HEK293 (cell line): ENCODE results near the gene OTOP3.
A peak's percentile ranks its signal among the peaks of the same experiment; 100 is the strongest.

Experiments
- EGR2 ChIP-seq: fragments of 450-650 bp; formaldehyde crosslinking; IDR thresholded peaks from 2 replicates; pipeline ENCODE4 v1.5.1; 2016; ENCODE audit warnings: low read depth, missing biosample characterization, missing genetic modification characterization
- HOXC10 ChIP-seq: sonication (generic); formaldehyde crosslinking; IDR thresholded peaks from 2 replicates; pipeline ENCODE4 v1.8.1; 2023; ENCODE audit warnings: mild to moderate bottlenecking, missing genetic modification reagents
- HOXD13 ChIP-seq: sonication (generic); formaldehyde crosslinking; IDR thresholded peaks from 2 replicates; pipeline ENCODE4 v1.8.0; 2022; ENCODE audit warnings: missing genetic modification reagents, borderline replicate concordance
- KLF1 ChIP-seq: fragments of 450-650 bp; formaldehyde crosslinking; IDR thresholded peaks from 2 replicates; pipeline ENCODE4 v1.5.1; 2016; ENCODE audit warnings: missing biosample characterization, missing genetic modification characterization
- MEIS1 ChIP-seq: sonication (generic); formaldehyde crosslinking; IDR thresholded peaks from 2 replicates; pipeline ENCODE4 v1.8.1; 2022; ENCODE audit warnings: missing genetic modification reagents, mild to moderate bottlenecking, borderline replicate concordance
- MYNN ChIP-seq: fragments of 450-650 bp; formaldehyde crosslinking; IDR thresholded peaks from 2 replicates; pipeline ENCODE4 v1.5.1; 2016; ENCODE audit warnings: missing biosample characterization, missing genetic modification characterization, borderline replicate concordance
- SALL2 ChIP-seq: fragments of 450-650 bp; formaldehyde crosslinking; IDR thresholded peaks from 2 replicates; pipeline ENCODE4 v1.5.0; 2017; ENCODE audit warnings: missing biosample characterization, mild to moderate bottlenecking, missing genetic modification characterization, borderline replicate concordance
- SCRT1 ChIP-seq: fragments of 450-650 bp; formaldehyde crosslinking; IDR thresholded peaks from 2 replicates; pipeline ENCODE4 v1.5.1; 2016; ENCODE audit warnings: missing biosample characterization, missing genetic modification characterization, borderline replicate concordance
- SCRT2 ChIP-seq: fragments of 450-650 bp; formaldehyde crosslinking; IDR thresholded peaks from 2 replicates; pipeline ENCODE4 v1.5.1; 2016; ENCODE audit warnings: missing biosample characterization, missing genetic modification characterization
- ZBTB20 ChIP-seq: fragments of 450-650 bp; formaldehyde crosslinking; IDR thresholded peaks from 2 replicates; pipeline ENCODE4 v1.5.1; 2016; ENCODE audit warnings: missing biosample characterization, missing genetic modification characterization
- ZBTB48 ChIP-seq: fragments of 450-650 bp; formaldehyde crosslinking; IDR thresholded peaks from 2 replicates; pipeline ENCODE4 v1.5.1; 2016; ENCODE audit warnings: missing biosample characterization, missing genetic modification characterization
- ZFP3 ChIP-seq: fragments of 450-650 bp; formaldehyde crosslinking; IDR thresholded peaks from 2 replicates; pipeline ENCODE4 v1.5.1; 2016; ENCODE audit warnings: low read depth, missing biosample characterization, missing genetic modification characterization
- ZFP41 ChIP-seq: fragments of 450-650 bp; formaldehyde crosslinking; IDR thresholded peaks from 2 replicates; pipeline ENCODE4 v1.5.1; 2016; ENCODE audit warnings: missing biosample characterization, missing genetic modification characterization, borderline replicate concordance
- ZNF10 ChIP-seq: fragments of 450-650 bp; formaldehyde crosslinking; IDR thresholded peaks from 2 replicates; pipeline ENCODE4 v1.5.1; 2017; ENCODE audit warnings: missing biosample characterization, missing genetic modification characterization
- ZNF138 ChIP-seq: fragments of 450-650 bp; formaldehyde crosslinking; IDR thresholded peaks from 2 replicates; pipeline ENCODE4 v1.5.1; 2016; ENCODE audit warnings: missing biosample characterization, missing genetic modification characterization, borderline replicate concordance
- ZNF146 ChIP-seq: fragments of 450-650 bp; formaldehyde crosslinking; IDR thresholded peaks from 2 replicates; pipeline ENCODE4 v1.5.1; 2016; ENCODE audit warnings: missing biosample characterization, missing genetic modification characterization
- ZNF175 ChIP-seq: fragments of 450-650 bp; formaldehyde crosslinking; IDR thresholded peaks from 2 replicates; pipeline ENCODE4 v1.5.1; 2016; ENCODE audit warnings: missing biosample characterization, missing genetic modification characterization
- ZNF19 ChIP-seq: fragments of 450-650 bp; formaldehyde crosslinking; IDR thresholded peaks from 2 replicates; pipeline ENCODE4; 2016; ENCODE audit warnings: missing biosample characterization, missing genetic modification characterization, low read depth
- ZNF214 ChIP-seq: fragments of 450-650 bp; formaldehyde crosslinking; IDR thresholded peaks from 2 replicates; pipeline ENCODE4 v1.5.1; 2017; ENCODE audit warnings: missing biosample characterization, mild to moderate bottlenecking, missing genetic modification characterization, borderline replicate concordance
- ZNF223 ChIP-seq: fragments of 450-650 bp; formaldehyde crosslinking; IDR thresholded peaks from 2 replicates; pipeline ENCODE4 v1.5.1; 2016; ENCODE audit warnings: missing biosample characterization, missing genetic modification characterization
- ZNF311 ChIP-seq: fragments of 450-650 bp; formaldehyde crosslinking; IDR thresholded peaks from 2 replicates; pipeline ENCODE4 v1.5.1; 2017; ENCODE audit warnings: missing biosample characterization, missing genetic modification characterization, borderline replicate concordance
- ZNF350 ChIP-seq: fragments of 450-650 bp; formaldehyde crosslinking; IDR thresholded peaks from 2 replicates; pipeline ENCODE4 v1.5.0; 2017; ENCODE audit warnings: missing biosample characterization, mild to moderate bottlenecking, missing genetic modification characterization
- ZNF426 ChIP-seq: fragments of 450-650 bp; formaldehyde crosslinking; IDR thresholded peaks from 2 replicates; pipeline ENCODE4 v1.5.1; 2017; ENCODE audit warnings: missing biosample characterization, missing genetic modification characterization, mild to moderate bottlenecking, inconsistent platforms, moderate library complexity
- ZNF501 ChIP-seq: fragments of 450-650 bp; formaldehyde crosslinking; IDR thresholded peaks from 2 replicates; pipeline ENCODE4 v1.5.1; 2016; ENCODE audit warnings: missing biosample characterization, missing genetic modification characterization
- ZNF510 ChIP-seq: fragments of 450-650 bp; formaldehyde crosslinking; IDR thresholded peaks from 2 replicates; pipeline ENCODE4 v1.5.1; 2018; ENCODE audit warnings: mild to moderate bottlenecking, missing genetic modification characterization, missing biosample characterization; ENCODE audit not compliant: insufficient replicate concordance
- ZNF514 ChIP-seq: fragments of 450-650 bp; formaldehyde crosslinking; IDR thresholded peaks from 2 replicates; pipeline ENCODE4 v1.5.1; 2016; ENCODE audit warnings: missing biosample characterization, missing genetic modification characterization
- ZNF521 ChIP-seq: fragments of 450-650 bp; formaldehyde crosslinking; IDR thresholded peaks from 2 replicates; pipeline ENCODE4 v1.5.1; 2017; ENCODE audit warnings: missing biosample characterization, mild to moderate bottlenecking, missing genetic modification characterization
- ZNF664 ChIP-seq: fragments of 450-650 bp; formaldehyde crosslinking; IDR thresholded peaks from 2 replicates; pipeline ENCODE4 v1.5.1; 2016; ENCODE audit warnings: missing biosample characterization, missing genetic modification characterization
- ZNF768 ChIP-seq: fragments of 450-650 bp; formaldehyde crosslinking; IDR thresholded peaks from 2 replicates; pipeline ENCODE4 v1.5.1; 2018; ENCODE audit warnings: missing biosample characterization, mild to moderate bottlenecking, missing genetic modification characterization
- ZNF776 ChIP-seq: fragments of 450-650 bp; formaldehyde crosslinking; IDR thresholded peaks from 2 replicates; pipeline ENCODE4 v1.5.0; 2017; ENCODE audit warnings: missing biosample characterization, missing genetic modification characterization, borderline replicate concordance
- ZNF785 ChIP-seq: fragments of 450-650 bp; formaldehyde crosslinking; IDR thresholded peaks from 2 replicates; pipeline ENCODE4 v1.5.1; 2016; ENCODE audit warnings: missing biosample characterization, missing genetic modification characterization
- ZNF837 ChIP-seq: fragments of 450-650 bp; formaldehyde crosslinking; IDR thresholded peaks from 2 replicates; pipeline ENCODE4 v1.5.1; 2016; ENCODE audit warnings: missing biosample characterization, missing genetic modification characterization
- TF ChIP-seq, protein P1 (sequence below): fragments of 450-650 bp; formaldehyde crosslinking; IDR thresholded peaks from 2 replicates; pipeline ENCODE4 v1.5.1; 2017; ENCODE audit warnings: missing biosample characterization, missing genetic modification characterization
- TF ChIP-seq, protein P2 (sequence below): fragments of 450-650 bp; formaldehyde crosslinking; IDR thresholded peaks from 2 replicates; pipeline ENCODE4 v1.5.1; 2016; ENCODE audit warnings: missing biosample characterization, missing genetic modification characterization
- TF ChIP-seq, protein P3 (sequence below): fragments of 450-650 bp; formaldehyde crosslinking; IDR thresholded peaks from 2 replicates; pipeline ENCODE4 v1.5.1; 2016; ENCODE audit warnings: missing biosample characterization, missing genetic modification characterization
- TF ChIP-seq, protein P4 (sequence below): fragments of 450-650 bp; formaldehyde crosslinking; IDR thresholded peaks from 2 replicates; pipeline ENCODE4 v1.5.1; 2016; ENCODE audit warnings: missing biosample characterization, missing genetic modification characterization

Gene OTOP3

DNA sequence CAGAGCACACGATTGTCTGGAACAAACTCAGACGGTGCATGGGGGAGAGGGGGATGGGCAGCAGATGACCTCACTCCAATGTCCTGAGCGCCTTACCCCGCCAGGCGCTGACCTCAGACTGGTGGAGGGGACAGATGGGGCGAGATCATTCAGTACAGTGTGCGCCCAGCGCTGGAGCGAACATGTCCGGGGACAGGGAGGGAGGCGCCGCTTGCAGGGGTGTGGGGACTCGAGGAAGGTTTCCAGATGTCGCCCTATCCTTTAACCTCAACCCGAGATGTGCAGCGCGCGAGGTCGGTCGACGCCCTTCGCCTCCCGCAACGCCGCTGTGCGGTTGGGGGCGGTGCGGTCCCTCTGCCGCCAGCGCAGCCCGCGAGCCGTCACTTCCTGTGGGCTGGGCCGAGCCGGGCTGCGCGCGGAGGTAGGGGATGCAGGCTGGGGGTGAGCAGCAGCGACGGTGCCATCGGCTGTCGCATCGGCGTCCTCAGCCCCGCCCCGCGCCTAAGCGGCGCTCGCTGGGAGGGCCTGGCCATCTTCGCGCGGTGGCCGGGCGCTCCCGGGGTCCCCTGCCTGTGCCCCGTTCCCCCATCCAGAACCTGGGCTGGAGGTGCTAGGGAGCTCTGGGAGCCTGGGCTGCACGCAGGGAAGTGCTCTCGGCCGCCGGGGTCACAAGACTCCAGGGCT is 46.4 kb downstream of the OTOP3 start (continued):
- TF ChIP-seq, protein P1, sequence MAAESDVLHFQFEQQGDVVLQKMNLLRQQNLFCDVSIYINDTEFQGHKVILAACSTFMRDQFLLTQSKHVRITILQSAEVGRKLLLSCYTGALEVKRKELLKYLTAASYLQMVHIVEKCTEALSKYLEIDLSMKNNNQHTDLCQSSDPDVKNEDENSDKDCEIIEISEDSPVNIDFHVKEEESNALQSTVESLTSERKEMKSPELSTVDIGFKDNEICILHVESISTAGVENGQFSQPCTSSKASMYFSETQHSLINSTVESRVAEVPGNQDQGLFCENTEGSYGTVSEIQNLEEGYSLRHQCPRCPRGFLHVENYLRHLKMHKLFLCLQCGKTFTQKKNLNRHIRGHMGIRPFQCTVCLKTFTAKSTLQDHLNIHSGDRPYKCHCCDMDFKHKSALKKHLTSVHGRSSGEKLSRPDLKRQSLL (tag by site-specific recombination), result no peak; the same call in 1 of the 2 replicates
- no peak for TF ChIP-seq ZNF664 (tag by site-specific recombination)
- no peak for TF ChIP-seq ZNF214 (tag by site-specific recombination)
- no peak for TF ChIP-seq ZNF776
- no peak for TF ChIP-seq ZNF514 (tag by site-specific recombination)
- no peak for TF ChIP-seq ZNF837 (tag by site-specific recombination)
- TF ChIP-seq MYNN, result no peak
- no peak for TF ChIP-seq MEIS1 (CRISPR knock-in tag)
- TF ChIP-seq ZNF223 (tag by site-specific recombination), result peak; percentile 91
- TF ChIP-seq, protein P2, sequence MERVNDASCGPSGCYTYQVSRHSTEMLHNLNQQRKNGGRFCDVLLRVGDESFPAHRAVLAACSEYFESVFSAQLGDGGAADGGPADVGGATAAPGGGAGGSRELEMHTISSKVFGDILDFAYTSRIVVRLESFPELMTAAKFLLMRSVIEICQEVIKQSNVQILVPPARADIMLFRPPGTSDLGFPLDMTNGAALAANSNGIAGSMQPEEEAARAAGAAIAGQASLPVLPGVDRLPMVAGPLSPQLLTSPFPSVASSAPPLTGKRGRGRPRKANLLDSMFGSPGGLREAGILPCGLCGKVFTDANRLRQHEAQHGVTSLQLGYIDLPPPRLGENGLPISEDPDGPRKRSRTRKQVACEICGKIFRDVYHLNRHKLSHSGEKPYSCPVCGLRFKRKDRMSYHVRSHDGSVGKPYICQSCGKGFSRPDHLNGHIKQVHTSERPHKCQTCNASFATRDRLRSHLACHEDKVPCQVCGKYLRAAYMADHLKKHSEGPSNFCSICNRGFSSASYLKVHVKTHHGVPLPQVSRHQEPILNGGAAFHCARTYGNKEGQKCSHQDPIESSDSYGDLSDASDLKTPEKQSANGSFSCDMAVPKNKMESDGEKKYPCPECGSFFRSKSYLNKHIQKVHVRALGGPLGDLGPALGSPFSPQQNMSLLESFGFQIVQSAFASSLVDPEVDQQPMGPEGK (tag by site-specific recombination), result peak; percentile 95
- no peak for TF ChIP-seq ZNF768 (tag by site-specific recombination)
- no peak for TF ChIP-seq ZNF175 (tag by site-specific recombination)
- TF ChIP-seq ZFP41 (tag by site-specific recombination), result no peak
- TF ChIP-seq ZBTB48 (tag by site-specific recombination), result peak; percentile 27; the same call in 1 of the 2 replicates
- TF ChIP-seq KLF1 (tag by site-specific recombination), result peak; percentile 92
- TF ChIP-seq ZBTB20, result peak; percentile 84; the same call in 1 of the 2 replicates
- TF ChIP-seq ZFP3 (tag by site-specific recombination), result no peak
- no peak for TF ChIP-seq ZNF521
- peak; percentile 79; the same call in 1 of the 2 replicates for TF ChIP-seq HOXC10 (CRISPR knock-in tag)
- TF ChIP-seq HOXD13 (CRISPR knock-in tag), result no peak
- TF ChIP-seq, protein P3, sequence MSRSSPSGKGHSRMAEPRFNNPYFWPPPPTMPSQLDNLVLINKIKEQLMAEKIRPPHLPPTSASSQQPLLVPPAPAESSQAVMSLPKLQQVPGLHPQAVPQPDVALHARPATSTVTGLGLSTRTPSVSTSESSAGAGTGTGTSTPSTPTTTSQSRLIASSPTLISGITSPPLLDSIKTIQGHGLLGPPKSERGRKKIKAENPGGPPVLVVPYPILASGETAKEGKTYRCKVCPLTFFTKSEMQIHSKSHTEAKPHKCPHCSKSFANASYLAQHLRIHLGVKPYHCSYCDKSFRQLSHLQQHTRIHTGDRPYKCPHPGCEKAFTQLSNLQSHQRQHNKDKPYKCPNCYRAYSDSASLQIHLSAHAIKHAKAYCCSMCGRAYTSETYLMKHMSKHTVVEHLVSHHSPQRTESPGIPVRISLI, result no peak
- no peak for TF ChIP-seq ZNF350 (tag by site-specific recombination)
- TF ChIP-seq ZNF785 (tag by site-specific recombination), result no peak
- TF ChIP-seq ZNF426 (tag by site-specific recombination), result no peak
- no peak for TF ChIP-seq ZNF311
- TF ChIP-seq EGR2, result peak; percentile 67
- no peak for TF ChIP-seq ZNF19
- no peak for TF ChIP-seq ZNF146 (tag by site-specific recombination)
- TF ChIP-seq, protein P4, sequence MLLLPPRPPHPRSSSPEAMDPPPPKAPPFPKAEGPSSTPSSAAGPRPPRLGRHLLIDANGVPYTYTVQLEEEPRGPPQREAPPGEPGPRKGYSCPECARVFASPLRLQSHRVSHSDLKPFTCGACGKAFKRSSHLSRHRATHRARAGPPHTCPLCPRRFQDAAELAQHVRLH, result peak; percentile 11; the same call in 1 of the 2 replicates
- TF ChIP-seq SCRT1 (tag by site-specific recombination), result no peak
- TF ChIP-seq ZNF138 (tag by site-specific recombination), result no peak
- no peak for TF ChIP-seq SALL2 (tag by site-specific recombination)
- TF ChIP-seq ZNF501 (tag by site-specific recombination), result peak; percentile 98
- TF ChIP-seq SCRT2 (tag by site-specific recombination), result no peak
- no peak for TF ChIP-seq ZNF510
- peak; percentile 9; the same call in 1 of the 2 replicates for TF ChIP-seq ZNF10 (tag by site-specific recombination)
